Measurements from ENCODE around the gene ZNF429.
"Not testable (repeated sequence)": the region's sequence is repeated elsewhere in the genome, so short reads cannot be mapped to it uniquely, and the experiment has no call there.

Gene ZNF429

GRCh38 chr19:21487969-21488368, 17.4 kb upstream of the ZNF429 start:
- no peak overlapping the region for H3K4me3 ChIP-seq (replicated peaks; ENCODE audit: low read depth, low read length)
- no peak for DNase-seq (ENCODE audit: extremely low read depth, low read depth)
- TF ChIP-seq CTCF (IDR thresholded peaks at IDR 0.05; ENCODE audit: low read depth, low read length, missing control alignments), result no peak

- no peak for TF ChIP-seq CTCF (IDR thresholded peaks at IDR 0.05; ENCODE audit: low read depth, low read length, missing control alignments)
- no peak overlapping the region for H3K4me3 ChIP-seq (replicated peaks; ENCODE audit: low read depth, low read length)
- no peak for DNase-seq (ENCODE audit: extremely low read depth, low read depth)
Observed at GRCh38 chr19:21491146-21491545, 14.3 kb upstream of the ZNF429 start.

GRCh38 chr19:21492947-21493906, 12.2 kb upstream of the ZNF429 start:
- no peak overlapping the region for H3K4me3 ChIP-seq (replicated peaks; ENCODE audit: low read depth, low read length)
- no peak for TF ChIP-seq CTCF (IDR thresholded peaks at IDR 0.05; ENCODE audit: low read depth, low read length, missing control alignments)
- DNase-seq (ENCODE audit: extremely low read depth, low read depth), result no peak

DNA sequence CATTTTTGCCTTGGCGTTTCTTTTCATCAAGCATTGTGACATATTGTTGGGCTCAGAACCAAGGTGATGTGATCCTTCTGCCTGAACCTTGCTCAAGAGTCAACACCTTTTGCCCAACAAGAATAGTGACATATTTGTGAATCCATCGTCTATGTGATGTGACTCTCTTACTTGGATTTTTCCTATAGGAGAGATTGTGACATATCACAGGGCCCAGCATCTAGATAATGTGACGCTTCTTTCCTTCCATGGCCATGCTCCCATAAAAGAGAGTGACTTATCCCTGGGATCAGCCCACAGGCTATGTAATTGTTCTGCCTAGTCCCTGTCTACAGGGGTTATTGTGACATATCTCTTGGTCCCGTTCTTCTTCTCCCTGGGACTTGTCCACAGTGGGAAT, 8.5 kb upstream of the ZNF429 start:
- DNase-seq (ENCODE audit: extremely low read depth, low read depth), result no peak
- TF ChIP-seq CTCF (IDR thresholded peaks at IDR 0.05; ENCODE audit: low read depth, low read length, missing control alignments), result no peak

DNA sequence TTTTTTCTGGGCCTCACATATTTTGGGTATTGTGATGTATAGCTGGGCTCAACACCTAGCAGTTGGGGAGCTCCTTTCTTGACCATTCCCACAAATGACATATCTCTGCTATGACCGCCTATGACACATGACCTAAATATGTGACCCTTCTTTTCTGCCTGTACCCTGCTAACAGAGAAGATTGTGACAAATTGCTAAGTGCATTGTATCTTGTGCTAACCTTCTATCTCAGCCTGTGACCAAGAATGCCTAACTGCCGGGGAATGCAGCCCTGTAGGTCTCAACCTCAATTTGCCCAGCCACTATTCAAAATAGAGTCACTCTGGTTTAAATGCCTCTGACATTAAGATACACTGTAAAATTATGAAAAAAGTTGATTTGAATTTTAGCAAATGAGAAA, 6.8 kb upstream of the ZNF429 start:
- TF ChIP-seq CTCF (IDR thresholded peaks at IDR 0.05; ENCODE audit: low read depth, low read length, missing control alignments), result no peak
- no peak for DNase-seq (ENCODE audit: extremely low read depth, low read depth)
- H3K4me3 ChIP-seq (replicated peaks; ENCODE audit: low read depth, low read length), result no peak overlapping the region

More for the DNA sequence above, 8.5 kb upstream of the ZNF429 start:
- no peak overlapping the region for H3K4me3 ChIP-seq (replicated peaks; ENCODE audit: low read depth, low read length)

DNA sequence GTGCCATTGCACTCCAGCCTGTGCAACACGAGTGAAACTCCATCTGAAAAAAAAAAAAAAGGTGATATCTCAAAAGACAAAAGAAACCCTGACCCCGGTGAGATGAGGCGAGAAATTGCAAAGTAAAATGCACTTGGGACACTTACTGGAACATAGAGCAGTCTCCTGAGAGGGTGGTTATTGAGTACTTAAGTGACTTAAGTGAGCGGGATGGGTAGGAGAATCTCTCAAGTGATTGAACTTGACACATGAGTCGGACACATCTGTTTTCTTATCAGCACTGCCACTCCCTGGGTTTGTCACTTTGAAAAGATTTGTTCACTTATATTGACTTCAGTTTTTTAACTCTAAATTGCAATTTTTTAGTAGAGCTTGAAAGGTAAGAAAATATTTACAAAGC, 2.8 kb downstream of the ZNF429 start:
- DNase-seq (ENCODE audit: extremely low read depth, low read depth), result no peak
- TF ChIP-seq CTCF (IDR thresholded peaks at IDR 0.05; ENCODE audit: low read depth, low read length, missing control alignments), result no peak
- no peak overlapping the region for H3K4me3 ChIP-seq (replicated peaks; ENCODE audit: low read depth, low read length)

GRCh38 chr19:21511058-21511457, 5.7 kb downstream of the ZNF429 start:
- not testable (repeated sequence) for H3K4me3 ChIP-seq (replicated peaks; ENCODE audit: low read depth, low read length); DNase-seq (ENCODE audit: extremely low read depth, low read depth)

DNA sequence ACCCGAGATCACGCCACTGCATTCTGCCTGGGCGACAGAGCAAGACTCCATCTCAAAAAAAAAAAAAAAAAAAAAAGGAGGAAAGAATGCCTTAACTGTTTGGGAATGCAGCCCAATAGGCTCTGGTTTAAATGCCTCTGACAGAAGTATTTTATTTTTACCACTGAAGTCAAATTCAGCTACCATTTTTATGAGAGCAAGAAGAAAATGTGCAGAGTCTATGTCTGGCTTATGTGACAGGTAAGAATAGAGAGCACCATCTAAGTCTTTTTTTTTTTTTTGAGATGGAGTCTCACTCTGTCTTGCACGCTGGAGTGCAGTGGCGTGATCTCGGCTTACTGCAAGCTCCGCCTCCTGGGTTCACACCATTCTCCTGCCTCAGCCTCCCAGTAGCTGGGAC, 7.2 kb downstream of the ZNF429 start:
- not testable (repeated sequence) for H3K4me3 ChIP-seq (replicated peaks; ENCODE audit: low read depth, low read length); DNase-seq (ENCODE audit: extremely low read depth, low read depth)

Measured in HFF-Myc (cell line).